K562 (cell line): Measurements from ENCODE around the gene BTBD17. TPM values are rescaled to one million over a fixed set of nuclear protein-coding genes. Genes with fewer than 3 reads are reported as not detected.
A peak's percentile ranks its signal among the peaks of the same experiment; 100 is the strongest.

Experiments
- ATAC-seq: fragments of 200-7000 bp; cut with Tn5 transposase; 3 replicates; pipeline ENCODE4 v1.9.1; 2020; ENCODE audit warnings: moderate library complexity
- BruUV-seq: library from RNA; stranded (reverse); fragments of 400-500 nt; replicated peaks from 2 replicates; lab custom pipeline; 2021; lab: Mats Ljungman, UMichigan
- CTCF ChIA-PET: fragments of 300-600 bp; formaldehyde crosslinking; extraction: SDS; loops from one replicate; lab custom pipeline; 2021; ENCODE audit warnings: low intra/inter-chr PET ratio; lab: Yijun Ruan, JAX
- POLR2A ChIA-PET: fragments of 300-600, 350-650 bp; sonication (Branson Sonifier 250); formaldehyde crosslinking; extraction: SDS; loops from one replicate; lab custom pipeline; 2021; ENCODE audit warnings: antibody characterized with exemption, inconsistent platforms; lab: Yijun Ruan, JAX
- DNase-seq, 4 experiments: peaks; one replicate each; pipeline versions ENCODE4 v3.0.0 to v3.0.0-alpha.2; 2011 to 2018; ENCODE audit warnings: low spot score in 3 of 4, mixed read lengths in 3 of 4; ENCODE audit errors: extremely low read depth in 1 of 4
- FAIRE-seq: peaks from 2 replicates; lab custom pipeline; 2011; peaks lifted over from hg19 to GRCh38; lab: Jason Lieb, UNC
- H2AFZ ChIP-seq: 2 replicates; pipeline ENCODE4 v1.6.0; 2011; ENCODE audit warnings: low read depth, low read length, control low read depth, inconsistent platforms
- H3K27ac ChIP-seq: fragments of 200-600 bp; 3 replicates; pipeline ENCODE4 v1.8.0; 2011; ENCODE audit warnings: low read depth, mild to moderate bottlenecking, control low read depth, inconsistent platforms, low read length, moderate library complexity, mixed read lengths; ENCODE audit errors: extremely low read depth
- H3K27me3 ChIP-seq, 2 experiments: fragments of 300-600 bp in 1 of 2; 2 replicates in 1 of 2; 3 replicates in 1 of 2; pipeline versions ENCODE4 v1.6.0 to v1.8.0; 2011; ENCODE audit warnings: inconsistent platforms in 2 of 2, low read length in 2 of 2, mild to moderate bottlenecking in 1 of 2, mixed read lengths in 1 of 2, moderate library complexity in 1 of 2; ENCODE audit not compliant: control insufficient read depth in 2 of 2, insufficient read depth in 2 of 2
- H3K36me3 ChIP-seq: fragments of 300-600 bp; 3 replicates; pipeline ENCODE4 v1.8.0; 2011; ENCODE audit warnings: mild to moderate bottlenecking, low read length, inconsistent platforms; ENCODE audit not compliant: control insufficient read depth, insufficient read depth
- H3K4me1 ChIP-seq, 2 experiments: fragments of 200-600 bp in 1 of 2; replicated peaks in 1 of 2; 2 replicates in 1 of 2; 3 replicates in 1 of 2; pipeline versions ENCODE4 v1.5.1 to v1.8.0; 2011; ENCODE audit warnings: inconsistent platforms in 2 of 2, low read length in 2 of 2, mild to moderate bottlenecking in 1 of 2, mixed read lengths in 1 of 2, moderate library complexity in 1 of 2; ENCODE audit not compliant: control insufficient read depth in 2 of 2, insufficient read depth in 2 of 2
- H3K4me2 ChIP-seq: 2 replicates; pipeline ENCODE4 v1.6.1; 2011; ENCODE audit warnings: low read length, control low read depth, inconsistent platforms, mixed read lengths; ENCODE audit not compliant: insufficient read depth
- H3K4me3 ChIP-seq: fragments of 200-600 bp; sonication (generic), shearing (Covaris generic); 2 replicates; pipeline ENCODE4 v1.5.1; 2016; ENCODE audit warnings: control low read depth, inconsistent platforms
- H3K79me2 ChIP-seq: fragments of 200-600 bp; 3 replicates; pipeline ENCODE4 v1.8.0; 2011; ENCODE audit warnings: low read length, inconsistent platforms; ENCODE audit not compliant: control insufficient read depth, insufficient read depth
- H3K9ac ChIP-seq, 2 experiments: 2 replicates each; pipeline versions ENCODE4 v1.6.0 to v1.6.1; 2011; ENCODE audit warnings: low read depth in 2 of 2, low read length in 2 of 2, control low read depth in 1 of 2, inconsistent platforms in 1 of 2, mild to moderate bottlenecking in 1 of 2, mixed read lengths in 1 of 2; ENCODE audit not compliant: insufficient read depth in 1 of 2
- H3K9me1 ChIP-seq: one replicate; pipeline ENCODE4 v1.6.0; 2011; ENCODE audit warnings: inconsistent platforms, mild to moderate bottlenecking, low read length, moderate library complexity; ENCODE audit not compliant: control insufficient read depth, insufficient read depth
- H3K9me3 ChIP-seq: replicated peaks from 2 replicates; pipeline ENCODE4 v1.5.1; 2011; ENCODE audit warnings: low read depth, low read length, inconsistent platforms; ENCODE audit not compliant: control insufficient read depth, insufficient read depth
- H4K20me1 ChIP-seq: replicated peaks from 2 replicates; pipeline ENCODE4 v1.6.1; 2011; ENCODE audit warnings: low read length, inconsistent platforms, mixed read lengths; ENCODE audit not compliant: control insufficient read depth, insufficient read depth
- CTCF ChIP-seq, 3 experiments: IDR thresholded peaks in 2 of 3; conservative IDR thresholded peaks in 1 of 3; 2 replicates each; pipeline ENCODE4 v1.5.1; 2011 to 2012; ENCODE audit warnings: low read length in 3 of 3, mild to moderate bottlenecking in 3 of 3, control low read depth in 2 of 3, improper control_type of control experiment in 1 of 3, inconsistent platforms in 1 of 3, low read depth in 1 of 3, mixed read lengths in 1 of 3, moderate library complexity in 1 of 3; ENCODE audit not compliant: insufficient read depth in 2 of 3
- NUFIP1 ChIP-seq: fragments of 450-650 bp; IDR thresholded peaks from 2 replicates; pipeline ENCODE4 v1.6.1; 2018; ENCODE audit not compliant: partially characterized antibody
- WGBS: fragments of 100-300 bp; shearing (Covaris generic); methylation state at CpG from one replicate; pipeline ENCODE4 v1.1.6; 2016; ENCODE audit warnings: low coverage, mixed read lengths; ENCODE audit not compliant: insufficient coverage; ENCODE audit errors: missing lambda C conversion rate; 5-methylcytosine and 5-hydroxymethylcytosine counted together
- in situ Hi-C: fragments of 300-500 bp; cut with MboI; formaldehyde crosslinking; loops from 4 replicates; pipeline ENCODE4 v1.15.0; 2018; ENCODE audit warnings: inconsistent platforms, mixed read lengths
- intact Hi-C: fragments of 100-400 bp; cut with micrococcal nuclease; formaldehyde crosslinking; loops from 2 replicates; pipeline ENCODE4 v1.14.2; 2022
- polyA plus RNA-seq, 8 experiments: library from polyadenylated mRNA; depleted of rRNA in 4 of 8; stranded (reverse) in 5 of 8; unstranded in 3 of 8; fragments of >200 nt; fragmentation: Nextera tagmentation in 2 of 8; fragmentation: Illumina TruSeq in 1 of 8; extraction: Ambion mirVana in 2 of 8; extraction: Trizol in 1 of 8; gene quantifications; 2 replicates each; pipeline versions ENCODE4 v1.2.1 to v1.2.3, GENCODE V29; 2011 to 2014; ENCODE audit warnings: inconsistent platforms in 1 of 8, missing spikeins in 1 of 8
- total RNA-seq, 7 experiments: library from RNA; depleted of rRNA in 6 of 7; stranded (reverse); fragments of >200 nt in 6 of 7; fragmentation: Illumina TruSeq in 2 of 7; extraction: Trizol in 2 of 7; gene quantifications; 2 replicates each; pipeline versions ENCODE4 v1.2.1 to v1.2.3, GENCODE V29; 2011 to 2021; ENCODE audit warnings: low replicate concordance in 1 of 7

BTBD17 gene
- total and polyA plus RNA-seq, 9 of the 15 experiments (the other 6 are each of a cell fraction or from before 2014, with no cell fraction given) = not detected

- ATAC-seq = peak; percentile 31; the same call in 2 of the 3 replicates
Observed at GRCh38 chr17:74360899-74361229, 804 bp downstream of the BTBD17 start.

More at GRCh38 chr17:74360899-74361229, 804 bp downstream of the BTBD17 start:
- H3K27ac ChIP-seq = no peak overlapping the region
- no peaks in the 10 kb centered on the region for H3K79me2 ChIP-seq
- FAIRE-seq (no peak), DNase-seq (no peak)
- no peak overlapping the region for H3K4me2 ChIP-seq
- intact Hi-C loops (loop anchor here (1.0 to 5.0 kb wide), 2 partner anchors 60 to 149 kb away; partner anchors contain the start of gene TTYH2), in situ Hi-C loops (no loop called here)
- no peak overlapping the region for H3K4me3 ChIP-seq
- POLR2A ChIA-PET = interaction anchor here (0.5 to 1.5 kb wide), 5 partner anchors 13 to 416 kb away, joined by 3 read pairs; a partner anchor contains a TSS
- 4% methylated on average over 6 of the region's 7 CpGs for WGBS
- peaks cover 0 to 33% of the 10 kb centered on the region in 2 experiments; a peak in 2 of 5 replicates for H3K4me1 ChIP-seq
- no peaks in the 10 kb centered on the region for H3K36me3 ChIP-seq
- no peak overlapping the region for H3K9ac ChIP-seq
- TF ChIP-seq NUFIP1 = no peak
- 0 out of 6 replicates have a peak, but pooled peaks of 1 of the 3 experiments have one; percentile 21 for TF ChIP-seq CTCF (IDR thresholded peaks at IDR 0.05 in 2 of 3, conservative IDR thresholded peaks at IDR 0.05 in 1 of 3; ENCODE audit: insufficient read depth in 2 of 3, low read depth in 1 of 3, low read length in 3 of 3)
- CTCF ChIA-PET = interaction anchor here (0.8 to 1.6 kb wide), 5 partner anchors 55 to 152 kb away, joined by 3 to 12 read pairs (median 4); no protein-coding TSS in a partner anchor
- no TSS peak for BruUV-seq
- H3K9me3 ChIP-seq = no peaks in the 10 kb centered on the region
- H3K27me3 ChIP-seq = peaks cover 12 to 64% of the 10 kb centered on the region in 2 experiments; a peak in 3 of 5 replicates
- H2AFZ ChIP-seq = no peak overlapping the region
- no peaks in the 10 kb centered on the region for H3K9me1 ChIP-seq
- peaks cover 10% of the 10 kb centered on the region; the same call in 1 of the 2 replicates for H4K20me1 ChIP-seq
